Calu3 (cell line): ENCODE data around the gene HBS1L. TPM values are rescaled to one million over a fixed set of nuclear protein-coding genes. Genes with fewer than 3 reads are reported as not detected.

Source experiments
- BruUV-seq: library from RNA; stranded (reverse); fragments of 400-500 nt; replicated peaks from 2 replicates; lab custom pipeline; 2021; lab: Mats Ljungman, UMichigan
- CTCF ChIA-PET: fragments of 300-600 bp; sonication (Branson Sonifier 250); formaldehyde crosslinking; loops from one replicate; lab custom pipeline; 2022; ENCODE audit warnings: antibody characterized with exemption; lab: Charles Lee
- DNase-seq: peaks from one replicate; pipeline ENCODE4 v3.0.0; 2022
- H3K27ac Mint-ChIP-seq: one replicate; pipeline ENCODE4 v1.8.0; 2022; ENCODE audit warnings: mixed read lengths; ENCODE audit not compliant: unreplicated experiment
- H3K27me3 Mint-ChIP-seq: one replicate; pipeline ENCODE4 v1.8.0; 2022; ENCODE audit warnings: mixed read lengths; ENCODE audit not compliant: unreplicated experiment
- H3K36me3 Mint-ChIP-seq: one replicate; pipeline ENCODE4 v1.8.0; 2022; ENCODE audit warnings: mild to moderate bottlenecking, moderate library complexity, mixed read lengths; ENCODE audit not compliant: insufficient read depth, unreplicated experiment
- H3K4me1 Mint-ChIP-seq: one replicate; pipeline ENCODE4 v1.8.0; 2022; ENCODE audit warnings: mild to moderate bottlenecking, low read depth, mixed read lengths; ENCODE audit not compliant: unreplicated experiment
- H3K4me3 Mint-ChIP-seq: one replicate; pipeline ENCODE4 v1.8.0; 2022; ENCODE audit warnings: mild to moderate bottlenecking, low read depth, moderate library complexity, mixed read lengths; ENCODE audit not compliant: unreplicated experiment
- H3K9me3 Mint-ChIP-seq: one replicate; pipeline ENCODE4 v1.8.0; 2022; ENCODE audit warnings: low read depth, mixed read lengths; ENCODE audit not compliant: unreplicated experiment
- CTCF ChIP-seq: fragments of 200-600 bp; IDR thresholded peaks from one replicate; pipeline ENCODE4 v1.8.0; 2022; ENCODE audit warnings: antibody characterized with exemption; ENCODE audit not compliant: unreplicated experiment
- intact Hi-C: fragments of 100-400 bp; cut with micrococcal nuclease; formaldehyde crosslinking; loops from one replicate; pipeline ENCODE4 v1.10.0; 2022; ENCODE audit not compliant: unreplicated experiment
- total RNA-seq: library from RNA; stranded (reverse); gene quantifications from 2 replicates; pipeline ENCODE4 v1.2.3, GENCODE V29; 2022

Gene HBS1L
- total RNA-seq, 1 experiment from 2014 or later: 50.0 TPM

GRCh38 chr6:135025775-135026174 lies 28.8 kb downstream of the HBS1L start:
- intact Hi-C loops: no loop called here
- Mint-ChIP-seq H3K27me3 (no peaks in the 10 kb centered on the region), H3K4me1 (no peaks in the 10 kb centered on the region), H3K36me3 (peaks cover 5% of the 10 kb centered on the region), H3K9me3 (no peaks in the 10 kb centered on the region), H3K4me3 (no peak overlapping the region), H3K27ac (no peak overlapping the region)
- DNase-seq: no peak
- CTCF ChIA-PET: no interaction called here
- no TSS peak for BruUV-seq
- no peak for TF ChIP-seq CTCF

DNA sequence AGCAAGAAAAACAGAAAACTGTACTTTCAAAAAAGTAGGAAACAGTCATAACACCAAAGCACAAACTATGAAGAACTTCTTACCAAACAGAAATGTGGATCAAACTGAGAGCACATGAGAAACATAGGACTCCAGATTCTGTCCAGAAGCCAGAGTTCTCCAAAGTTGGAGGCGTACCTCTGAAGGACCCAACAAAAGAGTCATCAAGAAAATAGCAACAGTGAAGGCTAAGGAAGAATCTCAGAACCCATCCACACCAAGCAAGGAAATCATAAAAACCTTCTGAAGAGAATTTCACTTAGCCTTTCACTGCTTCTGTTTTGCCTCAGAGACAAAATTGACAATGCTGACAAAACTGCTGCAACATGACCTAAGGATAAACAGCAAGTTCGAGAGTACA lies 29.4 kb downstream of the HBS1L start:
- DNase-seq: no peak
- Mint-ChIP-seq H3K36me3 (peaks cover 5% of the 10 kb centered on the region), H3K4me3 (no peak overlapping the region), H3K4me1 (no peaks in the 10 kb centered on the region), H3K27ac (no peak overlapping the region), H3K9me3 (no peaks in the 10 kb centered on the region), H3K27me3 (no peaks in the 10 kb centered on the region)
- BruUV-seq: no TSS peak
- CTCF ChIA-PET: no interaction called here
- TF ChIP-seq CTCF: no peak
- intact Hi-C loops: no loop called here

DNA sequence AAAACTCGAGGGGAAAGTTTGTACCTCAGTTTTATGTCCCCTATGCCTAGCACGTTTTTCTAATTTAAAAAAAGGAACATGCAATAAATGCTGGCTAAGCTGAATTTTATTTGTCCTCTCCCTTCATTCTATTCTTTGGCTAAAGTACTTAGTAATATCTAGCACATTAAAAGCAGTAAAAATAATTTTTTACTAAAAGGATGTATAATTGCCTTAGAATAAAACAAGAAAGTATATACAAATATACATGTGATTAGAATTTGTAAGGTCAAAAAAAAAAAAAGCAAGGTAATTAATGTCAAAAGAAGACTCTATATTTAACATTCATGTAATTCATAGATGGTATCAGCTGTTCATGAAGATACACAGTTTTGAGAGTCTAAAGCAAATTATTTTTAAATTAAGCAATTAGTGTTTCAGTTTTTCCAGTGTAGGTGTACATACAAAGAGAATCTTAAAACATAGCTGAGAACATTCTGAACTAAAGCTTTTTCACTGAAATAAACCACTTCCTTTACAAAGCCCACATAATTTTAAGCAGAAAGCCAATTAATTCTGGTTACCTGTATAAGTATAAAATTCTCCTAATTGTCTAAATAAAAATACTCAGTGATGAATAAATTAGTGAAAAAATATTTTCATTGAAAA lies 32.4 kb downstream of the HBS1L start:
- peaks cover 5% of the 10 kb centered on the region for H3K36me3 Mint-ChIP-seq
- intact Hi-C loops: no loop called here
- H3K4me3 Mint-ChIP-seq: no peak overlapping the region
- BruUV-seq: no TSS peak
- CTCF ChIA-PET: interaction anchor here (0.7 kb wide), 1 partner anchor 1250 kb away, joined by 4 read pairs; no protein-coding TSS in a partner anchor
- H3K4me1 Mint-ChIP-seq: no peaks in the 10 kb centered on the region
- no peaks in the 10 kb centered on the region for H3K9me3 Mint-ChIP-seq
- no peak for TF ChIP-seq CTCF
- H3K27ac Mint-ChIP-seq: no peak overlapping the region
- DNase-seq: no peak
- H3K27me3 Mint-ChIP-seq: no peaks in the 10 kb centered on the region

- Mint-ChIP-seq H3K36me3 (peaks cover 3% of the 10 kb centered on the region), H3K4me1 (no peaks in the 10 kb centered on the region), H3K9me3 (no peaks in the 10 kb centered on the region), H3K27me3 (no peaks in the 10 kb centered on the region), H3K27ac (no peak overlapping the region), H3K4me3 (no peak overlapping the region)
- no peak for TF ChIP-seq CTCF
- DNase-seq: no peak
- intact Hi-C loops: no loop called here
- CTCF ChIA-PET: no interaction called here
- BruUV-seq: no TSS peak
These were observed 33.1 kb downstream of the HBS1L start for GRCh38 chr6:135021310-135022049.
